Transverse colon (tissue), 4 donors: ENCODE measurements around the gene PDSS1. TPM values are rescaled to one million over a fixed set of nuclear protein-coding genes. Genes with fewer than 3 reads are reported as not detected.
A peak's percentile ranks its signal among the peaks of the same experiment; 100 is the strongest.

ENCODE experiments used
- DNase-seq: peaks from one replicate; pipeline ENCODE4 v3.0.0-alpha.2; 2019
- H3K27ac ChIP-seq, 4 donors: fragments of 200-600 bp; sonication (generic); 2 replicates each; pipeline ENCODE4 v1.5.1; 2016 to 2018; ENCODE audit warnings: inconsistent platforms in 4 of 4
- H3K27me3 ChIP-seq: fragments of 200-600 bp; sonication (generic); 2 replicates; pipeline ENCODE4 v1.5.1; 2017; ENCODE audit warnings: inconsistent platforms
- H3K36me3 ChIP-seq, 4 donors: fragments of 200-600 bp; sonication (generic); 2 replicates each; pipeline ENCODE4 v1.5.1; 2017 to 2019; ENCODE audit warnings: inconsistent platforms in 4 of 4
- H3K4me1 ChIP-seq, 4 donors: fragments of 200-600 bp; sonication (generic); 2 replicates each; pipeline ENCODE4 v1.5.1; 2017 to 2020; ENCODE audit warnings: inconsistent platforms in 4 of 4
- H3K4me3 ChIP-seq, 4 donors: fragments of 200-600 bp; sonication (generic); 1 replicate in 1 of 4; 2 replicates in 3 of 4; pipeline versions ENCODE4 v1.5.1 to v1.6.1; 2017 to 2019; ENCODE audit warnings: inconsistent platforms in 4 of 4
- H3K9me3 ChIP-seq, 2 donors: fragments of 200-600 bp; sonication (generic); 2 replicates each; pipeline ENCODE4 v1.5.1; 2017 to 2019; ENCODE audit warnings: inconsistent platforms in 2 of 2
- CTCF ChIP-seq, 5 experiments: fragments of 200-600 bp in 3 of 5; fragments of 450-650 bp in 2 of 5; sonication (generic) in 3 of 5; IDR thresholded peaks; 1 replicate in 2 of 5; 2 replicates in 3 of 5; pipeline ENCODE4 v1.5.1; 2016 to 2017; ENCODE audit warnings: antibody characterized with exemption in 5 of 5, inconsistent platforms in 3 of 5, mild to moderate bottlenecking in 2 of 5, moderate library complexity in 1 of 5
- EP300 ChIP-seq: sonication (generic); formaldehyde crosslinking; IDR thresholded peaks from one replicate; pipeline ENCODE4 v1.6.1; 2017; ENCODE audit warnings: antibody characterized with exemption, low read depth
- POLR2A ChIP-seq: fragments of 450-650 bp; IDR thresholded peaks from one replicate; pipeline ENCODE4 v1.6.1; 2016; ENCODE audit warnings: antibody characterized with exemption, mild to moderate bottlenecking, moderate library complexity
- POLR2AphosphoS5 ChIP-seq, 3 donors: sonication (generic); formaldehyde crosslinking; IDR thresholded peaks; one replicate each; pipeline ENCODE4 v1.6.1; 2016; ENCODE audit warnings: antibody characterized with exemption in 3 of 3
- WGBS, 2 donors: methylation state at CpG; one replicate each; pipeline ENCODE4 v1.1.5; 2018; ENCODE audit warnings: low coverage in 1 of 2; 5-methylcytosine and 5-hydroxymethylcytosine counted together
- in situ Hi-C, 4 donors: fragments of 200-750 bp; cut with MboI; loops; one replicate each; pipeline versions ENCODE4 v1.15.0 to v1.15.1; 2017; ENCODE audit warnings: low sequenced_read_pairs in 3 of 4, low pct_ligation_motif_present in 1 of 4, low pct_unique_long_range_greater_than_20kb in 1 of 4
- intact Hi-C: fragments of 100-400 bp; cut with DNase I; formaldehyde crosslinking; loops from one replicate; pipeline ENCODE4 v1.15.1; 2023; ENCODE audit warnings: low total_unique reads
- total RNA-seq, 4 donors: library from RNA; depleted of rRNA; stranded (reverse); fragments of >200 nt; gene quantifications; one replicate each; pipeline ENCODE4 v1.1.0, GENCODE V29; 2016

Gene PDSS1
- total RNA-seq, 4 donors from 2014 or later: 13.1 to 66.7 (median 23.8) TPM

DNA sequence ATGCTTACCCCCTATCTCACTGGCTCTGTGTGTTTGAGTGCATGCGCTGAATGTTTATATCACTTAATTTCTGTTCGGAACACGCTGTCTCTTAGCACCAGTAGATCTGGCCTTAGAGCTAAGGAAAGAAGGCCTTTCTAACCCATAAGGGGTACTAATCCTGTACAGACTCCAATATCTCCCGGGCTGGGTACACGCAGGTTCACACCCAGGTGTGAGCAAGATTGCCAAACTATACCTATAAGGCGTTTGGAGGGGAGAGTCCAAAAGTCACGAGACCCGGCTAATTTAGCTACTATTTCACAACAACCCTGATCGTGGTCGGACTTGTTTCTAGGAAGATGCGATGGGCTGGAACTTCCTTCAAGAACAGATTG lies 727 bp upstream of the PDSS1 start:
- in situ Hi-C loops (loop anchor here in 1 of 4 donors (25.0 kb wide), 1 partner anchor 359 kb away; no protein-coding TSS in a partner anchor), intact Hi-C loops (no loop called here)
- Histone ChIP-seq H3K4me1 (peaks cover 4 to 42% (median 35%) of the 10 kb centered on the region in 4 donors), H3K27me3 (no peaks in the 10 kb centered on the region), H3K27ac (peak overlapping the region; percentile 90 to 97 (median 96)), H3K4me3 (peak overlapping the region; percentile 86 to 97 (median 94)), H3K9me3 (no peaks in the 10 kb centered on the region), H3K36me3 (no peaks in the 10 kb centered on the region)
- TF ChIP-seq POLR2AphosphoS5 (IDR thresholded peaks at IDR 0.05): no peak
- no peak for TF ChIP-seq POLR2A
- TF ChIP-seq CTCF (IDR thresholded peaks at IDR 0.05): no peak
- TF ChIP-seq EP300: no peak
- DNase-seq: no peak
- WGBS, 2 donors: 24% methylated on average over 9 to 11 of the region's 11 CpGs

- peak overlapping the region; percentile 86 to 97 (median 94) for H3K4me3 ChIP-seq
- 0 to 1% methylated on average over 11 to 42 of the region's 42 CpGs for WGBS, 2 donors
- no peaks in the 10 kb centered on the region for H3K27me3 ChIP-seq
- DNase-seq: no peak
- no peaks in the 10 kb centered on the region for H3K36me3 ChIP-seq
- H3K4me1 ChIP-seq: peaks cover 4 to 52% (median 35%) of the 10 kb centered on the region in 4 donors
- intact Hi-C loops: no loop called here
- H3K27ac ChIP-seq: peak overlapping the region; percentile 90 to 97 (median 96)
- in situ Hi-C loops: loop anchor here in 1 of 4 donors (25.0 kb wide), 1 partner anchor 361 kb away; no protein-coding TSS in a partner anchor
- no peak for TF ChIP-seq CTCF (IDR thresholded peaks at IDR 0.05)
- no peak for TF ChIP-seq POLR2AphosphoS5 (IDR thresholded peaks at IDR 0.05)
- no peak for TF ChIP-seq POLR2A
- TF ChIP-seq EP300: no peak
- no peaks in the 10 kb centered on the region for H3K9me3 ChIP-seq
Measured at GRCh38 chr10:26697922-26698608, 564 bp downstream of the PDSS1 start.

DNA sequence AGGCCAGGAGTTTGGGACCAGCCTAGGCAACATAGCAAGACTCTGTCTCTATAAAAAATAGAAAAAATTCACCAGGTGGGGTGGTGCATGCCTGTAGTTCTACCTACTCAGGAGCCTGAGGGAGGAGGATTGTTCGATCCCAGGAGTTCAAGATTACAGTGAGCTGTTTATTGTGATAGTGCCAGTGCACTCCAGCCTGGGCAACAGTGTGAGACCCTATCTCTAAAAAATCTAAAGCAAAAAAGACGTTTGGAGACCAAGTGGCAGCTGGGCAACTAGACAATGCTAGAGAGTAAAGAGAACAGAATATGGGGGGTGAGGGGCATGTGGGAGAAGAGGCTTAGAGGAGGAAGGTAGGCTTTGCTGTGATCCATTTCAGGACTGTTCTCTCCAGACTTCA lies 1.4 kb downstream of the PDSS1 start:
- in situ Hi-C loops (loop anchor here in 1 of 4 donors (25.0 kb wide), 1 partner anchor 362 kb away; no protein-coding TSS in a partner anchor), intact Hi-C loops (no loop called here)
- Histone ChIP-seq H3K4me1 (peaks cover 4 to 52% (median 35%) of the 10 kb centered on the region in 4 donors), H3K9me3 (no peaks in the 10 kb centered on the region), H3K27me3 (no peaks in the 10 kb centered on the region), H3K36me3 (no peaks in the 10 kb centered on the region), H3K27ac (peak overlapping the region; percentile 90 to 97 (median 96)), H3K4me3 (peak overlapping the region in 2 of 4 donors; percentile 86 to 97)
- DNase-seq: no peak
- 56% methylated on average over 2 of the region's 2 CpGs; no CpG with 5 or more reads in 1 of the 2 donors for WGBS, 2 donors
- TF ChIP-seq CTCF (IDR thresholded peaks at IDR 0.05): no peak
- TF ChIP-seq POLR2A: no peak
- no peak for TF ChIP-seq POLR2AphosphoS5 (IDR thresholded peaks at IDR 0.05)
- TF ChIP-seq EP300: no peak

GRCh38 chr10:26699631-26700030 lies 2.1 kb downstream of the PDSS1 start:
- Histone ChIP-seq H3K4me3 (no peak overlapping the region), H3K4me1 (peaks cover 4 to 52% (median 35%) of the 10 kb centered on the region in 4 donors), H3K27me3 (no peaks in the 10 kb centered on the region), H3K27ac (peak overlapping the region; percentile 61 to 97 (median 92)), H3K36me3 (no peaks in the 10 kb centered on the region), H3K9me3 (no peaks in the 10 kb centered on the region)
- TF ChIP-seq POLR2AphosphoS5 (IDR thresholded peaks at IDR 0.05) (no peak), CTCF (IDR thresholded peaks at IDR 0.05) (no peak), EP300 (no peak), POLR2A (no peak)
- 60 to 76% methylated on average over 1 to 7 of the region's 7 CpGs for WGBS, 2 donors
- no peak for DNase-seq
- intact Hi-C loops: no loop called here
- in situ Hi-C loops: loop anchor here in 1 of 4 donors (25.0 kb wide), 1 partner anchor 362 kb away; no protein-coding TSS in a partner anchor
